T-cell (primary cell): ENCODE results near the gene MKLN1. TPM values are rescaled to one million over a fixed set of nuclear protein-coding genes. Genes with fewer than 3 reads are reported as not detected.

Experiments
- ATAC-seq, 4 experiments: fragments of 200-7000 bp in 3 of 4; fragments of 150-1000 bp in 1 of 4; cut with Tn5 transposase; replicated peaks in 1 of 4; 1 replicate in 3 of 4; 2 replicates in 1 of 4; pipeline ENCODE4 v1.10.0; 2021; ENCODE audit warnings: moderate library complexity in 3 of 4, mild to moderate bottlenecking in 2 of 4, moderate number of reproducible peaks in 1 of 4
- CTCF ChIA-PET, 2 donors: fragments of 300-600 bp; sonication (Branson Sonifier 250); formaldehyde crosslinking; loops; one replicate each; lab custom pipeline; 2022; ENCODE audit warnings: antibody characterized with exemption in 2 of 2; lab: Charles Lee
- POLR2A ChIA-PET, 2 donors: fragments of 300-600 bp; sonication (Branson Sonifier 250); formaldehyde crosslinking; loops; one replicate each; lab custom pipeline; 2022; ENCODE audit warnings: antibody characterized with exemption in 2 of 2; lab: Charles Lee
- DNase-seq, 35 experiments: peaks; one replicate each; pipeline versions ENCODE4 v3.0.0 to v3.0.0-alpha.2; 2013 to 2023
- H3K27ac ChIP-seq: one replicate; pipeline ENCODE4 v1.5.1; 2013; ENCODE audit warnings: low read length
- H3K27me3 ChIP-seq, 2 experiments: replicated peaks in 1 of 2; 1 replicate in 1 of 2; 2 replicates in 1 of 2; pipeline versions ENCODE4 v1.6.1 to v1.7.0; 2013; ENCODE audit warnings: low read length in 1 of 2, mixed read lengths in 1 of 2; ENCODE audit not compliant: control insufficient read depth in 2 of 2, insufficient read depth in 2 of 2; ENCODE audit errors: extremely low read depth in 1 of 2
- H3K36me3 ChIP-seq, 2 donors: 1 replicate in 1 of 2; 2 replicates in 1 of 2; pipeline versions ENCODE4 v1.6.1 to v1.7.0; 2013; ENCODE audit warnings: low read length in 1 of 2; ENCODE audit not compliant: control insufficient read depth in 2 of 2, insufficient read depth in 1 of 2; ENCODE audit errors: extremely low read depth in 1 of 2
- H3K4me1 ChIP-seq, 2 experiments: 1 replicate in 1 of 2; 2 replicates in 1 of 2; pipeline versions ENCODE4 v1.6.1 to v1.7.0; 2013; ENCODE audit warnings: low read length in 2 of 2, mixed read lengths in 1 of 2; ENCODE audit not compliant: insufficient read depth in 2 of 2, control insufficient read depth in 1 of 2; ENCODE audit errors: extremely low read depth in 1 of 2
- H3K4me3 ChIP-seq, 2 donors: 1 replicate in 1 of 2; 2 replicates in 1 of 2; pipeline versions ENCODE4 v1.5.1 to v1.7.0; 2013; ENCODE audit warnings: mild to moderate bottlenecking in 2 of 2, low read length in 1 of 2, moderate library complexity in 1 of 2; ENCODE audit not compliant: control insufficient read depth in 1 of 2; ENCODE audit errors: extremely low read depth in 1 of 2
- H3K9me3 ChIP-seq: 2 replicates; pipeline ENCODE4 v1.7.0; 2013
- H3K27ac Mint-ChIP-seq, 2 donors: one replicate each; pipeline ENCODE4 v1.8.0; 2020 to 2021; ENCODE audit warnings: mild to moderate bottlenecking in 2 of 2, mixed read lengths in 2 of 2
- H3K27me3 Mint-ChIP-seq, 2 donors: one replicate each; pipeline ENCODE4 v1.8.0; 2021 to 2022; ENCODE audit warnings: mixed read lengths in 2 of 2
- H3K36me3 Mint-ChIP-seq: one replicate; pipeline ENCODE4 v1.8.0; 2021; ENCODE audit warnings: mixed read lengths
- H3K4me1 Mint-ChIP-seq, 3 donors: one replicate each; pipeline ENCODE4 v1.8.0; 2020 to 2022; ENCODE audit warnings: mixed read lengths in 3 of 3, mild to moderate bottlenecking in 1 of 3
- H3K4me3 Mint-ChIP-seq, 3 donors: one replicate each; pipeline ENCODE4 v1.8.0; 2020 to 2022; ENCODE audit warnings: mild to moderate bottlenecking in 3 of 3, mixed read lengths in 3 of 3, moderate library complexity in 3 of 3
- H3K9me3 Mint-ChIP-seq, 3 donors: one replicate each; pipeline ENCODE4 v1.8.0; 2020 to 2022; ENCODE audit warnings: mixed read lengths in 3 of 3
- WGBS: methylation state at CpG from one replicate; pipeline ENCODE4 v1.1.5; 2013; ENCODE audit warnings: missing lambda C conversion rate; ENCODE audit not compliant: insufficient coverage; 5-methylcytosine and 5-hydroxymethylcytosine counted together
- total RNA-seq, 35 experiments: library from RNA in 6 of 35; stranded (reverse) in 6 of 35; fragments of 120-200 nt in 1 of 35; gene quantifications; one replicate each; pipeline versions ENCODE4 v1.2.1 to v1.2.4 and lab custom pipeline; 2013 to 2026

MKLN1 gene
- total RNA-seq, 5 donors from 2014 or later (not counting 1 experiment from before 2014, with no cell fraction given), result 43.9 to 63.3 (median 46.5) TPM

DNA sequence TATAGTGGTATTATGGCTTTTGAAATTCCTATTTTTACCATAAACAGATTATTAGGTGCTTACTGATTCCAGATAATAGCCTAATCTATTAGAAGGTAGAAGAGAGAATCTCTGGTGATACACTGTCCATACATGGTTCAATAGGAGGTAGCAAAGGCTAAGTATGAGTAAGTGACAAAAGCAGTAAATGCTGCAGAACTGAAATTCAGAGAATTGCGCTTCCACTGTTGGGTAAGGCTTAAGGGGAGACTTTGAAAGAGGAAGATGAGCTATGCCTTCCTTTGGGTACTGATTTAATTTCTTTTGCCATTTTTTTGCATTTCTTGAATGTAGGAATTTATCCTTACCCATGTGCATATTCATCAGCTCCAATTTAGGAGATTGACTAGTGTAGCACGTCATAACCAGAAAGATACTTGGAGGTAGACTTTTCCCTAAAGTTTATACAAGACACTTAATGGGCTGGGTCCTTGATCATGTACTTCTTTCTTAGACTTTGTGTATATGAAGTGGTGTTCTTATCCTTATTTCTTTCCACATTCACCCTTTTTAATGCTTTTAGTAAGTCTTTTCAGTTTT is 15.3 kb downstream of the MKLN1 start:
- Histone ChIP-seq H3K4me3 (no peak overlapping the region), H3K9me3 (no peaks in the 10 kb centered on the region), H3K4me1 (peaks cover 0 to 3% of the 10 kb centered on the region in 2 experiments), H3K36me3 (no peaks in the 10 kb centered on the region), H3K27me3 (no peaks in the 10 kb centered on the region), H3K27ac (no peak overlapping the region)
- Mint-ChIP-seq H3K27me3 (no peaks in the 10 kb centered on the region), H3K36me3 (peaks cover 20% of the 10 kb centered on the region), H3K9me3 (peaks cover 0 to 4% (median 0%) of the 10 kb centered on the region in 3 donors), H3K4me1 (peaks cover 65 to 82% (median 75%) of the 10 kb centered on the region in 3 donors), H3K4me3 (no peak overlapping the region), H3K27ac (no peak overlapping the region)
- no peak for DNase-seq
- no peak for ATAC-seq
- ChIA-PET CTCF (interaction anchor here in 1 of 2 donors (1.5 kb wide), 1 partner anchor 16 kb away, joined by 3 read pairs; no protein-coding TSS in a partner anchor), POLR2A (interaction anchor here (0.6 to 0.7 kb wide), 3 partner anchors 30 to 230 kb away, joined by 3 to 6 read pairs (median 4); no protein-coding TSS in a partner anchor)
- WGBS, result no CpG with 5 or more reads among the region's 2 CpGs

DNA sequence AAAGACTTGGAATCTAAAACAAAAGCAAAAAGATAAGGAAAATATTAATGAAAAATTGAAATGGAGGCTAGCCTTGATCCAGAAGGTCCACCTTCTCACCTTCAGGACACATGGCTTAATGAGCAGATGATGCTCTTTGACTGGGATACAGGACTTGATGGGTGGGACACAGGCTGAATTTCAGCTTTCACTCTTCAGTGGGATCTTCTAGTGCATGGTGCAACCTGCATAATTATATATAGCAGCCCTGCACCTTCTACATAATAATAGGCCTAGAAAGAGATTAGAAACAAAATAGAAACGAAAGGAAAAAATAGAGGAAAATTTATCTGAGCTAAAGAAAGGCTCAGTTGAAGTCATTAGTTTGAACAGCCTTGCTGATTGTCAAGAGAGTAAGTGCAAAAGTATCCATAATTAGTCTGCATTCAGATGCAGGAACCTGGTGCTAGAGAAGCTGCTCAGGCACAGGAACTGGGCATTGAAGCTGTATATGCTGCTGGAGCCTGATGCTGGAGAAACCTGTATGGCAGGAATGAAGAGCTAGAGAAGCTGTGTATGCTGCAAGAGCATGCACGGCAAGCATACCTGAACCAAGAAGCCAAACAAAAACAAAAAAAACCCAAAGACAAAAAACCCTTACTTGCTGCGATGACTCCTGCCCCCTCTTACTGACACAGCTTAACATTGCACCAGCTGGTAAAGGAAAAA is 19.4 kb downstream of the MKLN1 start:
- DNase-seq (no peak), ATAC-seq (peak in 1 of 4 experiments; percentile 28)
- Histone ChIP-seq H3K9me3 (no peaks in the 10 kb centered on the region), H3K36me3 (peaks cover 0 to 4% of the 10 kb centered on the region in 2 donors), H3K4me1 (no peaks in the 10 kb centered on the region), H3K27me3 (no peaks in the 10 kb centered on the region), H3K4me3 (no peak overlapping the region), H3K27ac (no peak overlapping the region)
- ChIA-PET POLR2A (no interaction called here), CTCF (interaction anchor here in 1 of 2 donors (1.3 kb wide), 1 partner anchor 15 kb away, joined by 3 read pairs; no protein-coding TSS in a partner anchor)
- Mint-ChIP-seq H3K36me3 (peaks cover 23% of the 10 kb centered on the region), H3K27me3 (no peaks in the 10 kb centered on the region), H3K9me3 (peaks cover 0 to 7% (median 5%) of the 10 kb centered on the region in 3 donors), H3K4me3 (no peak overlapping the region), H3K4me1 (peaks cover 58 to 67% (median 66%) of the 10 kb centered on the region in 3 donors), H3K27ac (peak overlapping the region in 1 of 2 donors; percentile 1)
- WGBS, result no CpG with 5 or more reads among the region's 3 CpGs

DNA sequence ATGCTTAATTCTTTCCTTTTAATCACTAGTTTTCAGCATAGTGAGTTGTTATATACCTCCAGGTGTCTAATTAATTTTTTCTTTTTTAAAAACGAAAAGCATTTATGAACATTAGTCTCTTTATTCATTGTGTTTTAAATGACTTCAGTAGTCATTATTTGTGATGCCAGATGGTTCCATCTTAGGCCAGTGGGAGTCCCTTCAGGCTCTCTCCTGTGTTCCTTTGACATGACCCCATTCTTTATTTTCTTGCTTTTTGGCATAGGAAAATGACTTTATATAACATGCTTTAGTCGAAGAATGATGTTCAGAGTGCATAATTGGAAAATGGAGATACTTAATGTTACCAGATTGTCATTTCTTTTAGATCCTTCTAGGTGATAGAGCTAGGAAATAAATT is 24.4 kb downstream of the MKLN1 start:
- POLR2A ChIA-PET, result no interaction called here
- H3K4me3 Mint-ChIP-seq, result no peak overlapping the region

DNA sequence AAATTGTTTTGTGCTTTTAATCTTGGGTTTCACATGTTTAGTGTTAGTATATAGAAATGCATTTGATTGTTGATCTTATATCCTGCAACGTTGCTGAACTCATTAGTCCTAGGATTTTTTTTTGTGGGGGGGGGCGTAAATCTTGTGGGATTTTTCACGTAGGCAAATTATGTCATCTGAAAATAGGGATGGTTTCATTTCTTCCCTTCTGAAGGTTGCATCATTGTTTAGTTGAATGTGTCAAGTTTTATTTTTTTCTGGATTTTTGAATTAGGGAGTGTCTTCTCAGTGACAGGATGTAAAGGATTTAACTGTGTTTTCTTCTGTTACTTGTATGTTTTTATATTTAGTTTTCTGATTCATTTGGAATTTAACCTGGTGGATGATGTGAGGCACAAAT is 26.7 kb downstream of the MKLN1 start:
- Mint-ChIP-seq H3K36me3 (peaks cover 22% of the 10 kb centered on the region), H3K4me3 (peak overlapping the region in 1 of 3 donors; percentile 3), H3K27me3 (no peaks in the 10 kb centered on the region), H3K4me1 (peaks cover 69 to 76% (median 74%) of the 10 kb centered on the region in 3 donors), H3K27ac (no peak overlapping the region), H3K9me3 (peaks cover 0 to 7% (median 5%) of the 10 kb centered on the region in 3 donors)
- H3K9me3 ChIP-seq, result no peaks in the 10 kb centered on the region
- no peak for ATAC-seq
- no peak overlapping the region for H3K4me3 ChIP-seq
- H3K27ac ChIP-seq, result no peak overlapping the region
- H3K36me3 ChIP-seq, result peaks cover 0 to 4% of the 10 kb centered on the region in 2 donors
- ChIA-PET POLR2A (interaction anchor here in 1 of 2 donors (0.9 kb wide), 1 partner anchor 24 kb away, joined by 3 read pairs; no protein-coding TSS in a partner anchor), CTCF (no interaction called here)
- 75% methylated on average over 3 of the region's 3 CpGs for WGBS
- H3K27me3 ChIP-seq, result no peaks in the 10 kb centered on the region
- H3K4me1 ChIP-seq, result peaks cover 6 to 20% of the 10 kb centered on the region in 2 experiments
- no peak for DNase-seq

More for the DNA sequence above, 24.4 kb downstream of the MKLN1 start:
- H3K9me3 Mint-ChIP-seq, result peaks cover 0 to 7% (median 5%) of the 10 kb centered on the region in 3 donors
- Histone ChIP-seq H3K4me1 (peaks cover 6 to 8% of the 10 kb centered on the region in 2 experiments), H3K27ac (no peak overlapping the region), H3K27me3 (no peaks in the 10 kb centered on the region), H3K36me3 (peaks cover 0 to 4% of the 10 kb centered on the region in 2 donors), H3K4me3 (no peak overlapping the region), H3K9me3 (no peaks in the 10 kb centered on the region)
- ATAC-seq (no peak), DNase-seq (no peak)
- peaks cover 24% of the 10 kb centered on the region for H3K36me3 Mint-ChIP-seq
- CTCF ChIA-PET, result no interaction called here
- no CpG with 5 or more reads among the region's 2 CpGs for WGBS
- peaks cover 66 to 71% (median 71%) of the 10 kb centered on the region in 3 donors for H3K4me1 Mint-ChIP-seq
- no peaks in the 10 kb centered on the region for H3K27me3 Mint-ChIP-seq
- no peak overlapping the region for H3K27ac Mint-ChIP-seq

DNA sequence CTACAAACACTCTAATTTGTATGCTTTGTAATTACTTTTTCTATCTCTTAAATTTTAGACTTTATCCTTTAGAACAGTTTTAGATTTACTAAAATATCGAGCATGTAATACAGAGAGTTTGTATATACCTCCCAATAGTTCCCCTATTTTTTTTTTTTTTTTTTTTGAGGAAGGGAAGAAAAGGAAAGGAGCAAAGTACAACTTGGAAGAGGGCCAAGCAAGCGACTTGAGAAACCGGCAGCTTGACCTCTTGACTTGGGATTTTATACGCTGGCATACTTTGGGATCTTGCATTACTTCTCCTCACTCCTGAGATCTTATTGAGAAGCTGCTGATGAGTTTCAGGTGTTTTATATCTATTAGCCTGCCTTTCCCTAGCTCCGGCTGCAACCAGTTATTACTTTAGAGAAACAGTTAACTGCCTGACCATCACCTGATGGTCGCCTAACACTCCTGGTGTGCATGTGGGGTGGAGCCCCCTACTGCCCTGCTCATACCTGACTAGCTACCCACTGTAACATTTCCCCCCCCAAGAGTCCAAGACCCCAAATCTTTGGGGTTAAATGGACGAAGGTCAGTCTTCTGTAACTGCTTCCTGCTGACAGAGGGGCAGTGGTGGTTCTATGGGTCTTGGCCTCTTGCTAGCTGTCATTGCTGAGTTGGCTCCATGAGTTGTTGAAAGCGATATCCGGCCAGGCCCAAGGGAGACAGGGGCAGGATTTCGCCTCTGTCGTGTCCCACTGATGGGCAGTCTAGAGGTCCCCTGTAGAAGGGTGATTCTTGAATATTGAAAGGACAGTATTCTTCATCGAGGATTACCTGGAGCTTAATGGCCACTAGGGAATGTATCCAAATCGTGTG is 28.5 kb downstream of the MKLN1 start:
- Histone ChIP-seq H3K27ac (no peak overlapping the region), H3K36me3 (peaks cover 0 to 2% of the 10 kb centered on the region in 2 donors), H3K9me3 (no peaks in the 10 kb centered on the region), H3K27me3 (no peaks in the 10 kb centered on the region), H3K4me1 (peaks cover 10 to 32% of the 10 kb centered on the region in 2 experiments), H3K4me3 (no peak overlapping the region)
- Mint-ChIP-seq H3K27me3 (no peaks in the 10 kb centered on the region), H3K4me1 (peaks cover 77 to 88% (median 81%) of the 10 kb centered on the region in 3 donors), H3K4me3 (peak overlapping the region in 1 of 3 donors; percentile 27), H3K36me3 (peaks cover 8% of the 10 kb centered on the region), H3K9me3 (peaks cover 0 to 1% (median 0%) of the 10 kb centered on the region in 3 donors), H3K27ac (no peak overlapping the region)
- ATAC-seq (no peak), DNase-seq (no peak)
- 96% methylated on average over 7 of the region's 13 CpGs for WGBS
- ChIA-PET POLR2A (interaction anchor here in 1 of 2 donors (0.7 kb wide), 1 partner anchor 15 kb away, joined by 4 read pairs; no protein-coding TSS in a partner anchor), CTCF (interaction anchor here (0.6 to 1.1 kb wide), 3 partner anchors 18 to 64 kb away, joined by 3 to 7 read pairs (median 3); no protein-coding TSS in a partner anchor)
